Upper lobe of left lung (tissue), 4 donors: ENCODE results near the gene SLC15A2.

ENCODE experiments used
- CTCF ChIP-seq, 6 experiments: fragments of 450-650 bp in 4 of 6; fragments of 200-600 bp in 2 of 6; sonication (generic) in 2 of 6; IDR thresholded peaks; one replicate each; pipeline ENCODE4 v1.5.1; 2016 to 2019; ENCODE audit warnings: antibody characterized with exemption in 6 of 6
- EP300 ChIP-seq, 4 donors: sonication (generic); formaldehyde crosslinking; IDR thresholded peaks; one replicate each; pipeline ENCODE4 v1.5.1; 2017; ENCODE audit warnings: antibody characterized with exemption in 4 of 4, control low read depth in 2 of 4
- POLR2A ChIP-seq, 4 donors: fragments of 450-650 bp; IDR thresholded peaks; one replicate each; pipeline ENCODE4 v1.5.1; 2016 to 2017; ENCODE audit warnings: antibody characterized with exemption in 4 of 4, mild to moderate bottlenecking in 2 of 4

DNA sequence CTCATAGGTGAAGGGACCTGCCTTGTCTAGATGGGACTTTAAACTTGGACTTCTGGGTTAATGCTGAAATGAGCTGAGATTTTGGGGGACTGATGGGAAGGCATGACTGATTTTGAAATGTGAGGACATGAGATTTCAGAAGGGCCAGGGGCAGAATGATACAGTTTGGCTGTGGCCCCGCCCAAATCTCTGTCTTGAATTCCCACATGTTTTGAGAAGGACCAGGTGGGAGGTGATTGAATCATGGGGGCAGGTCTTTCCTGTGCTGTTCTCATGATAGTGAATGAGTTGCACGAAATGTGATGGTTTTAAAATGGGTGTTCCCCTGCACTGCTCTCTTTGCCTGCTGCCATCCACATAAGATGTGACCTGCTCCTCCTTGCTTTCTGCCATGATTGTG lies 85.0 kb downstream of the SLC15A2 start:
- TF ChIP-seq CTCF (IDR thresholded peaks at IDR 0.05) (no peak), POLR2A (IDR thresholded peaks at IDR 0.05) (no peak), EP300 (IDR thresholded peaks at IDR 0.05) (no peak)
